ENCODE results near the gene STAB1.

GRCh38 chr3:52524752-52525679 lies 29.9 kb downstream of the STAB1 start:
- TF ChIP-seq MXD4 (CRISPR knock-in tag; IDR thresholded peaks at IDR 0.05) (no peak), ZBTB1 (CRISPR knock-in tag; IDR thresholded peaks at IDR 0.05; ENCODE audit: borderline replicate concordance) (no peak), CTCF (CRISPR knock-in tag; IDR thresholded peaks at IDR 0.05) (no peak), ZNF335 (CRISPR knock-in tag; IDR thresholded peaks at IDR 0.05) (no peak), POLR2A (IDR thresholded peaks at IDR 0.05; ENCODE audit: insufficient read depth in 1 of 2, low read depth in 2 of 2, low read length in 2 of 2) (no peak; a peak in 1 of 4 replicates), RFX1 (IDR thresholded peaks at IDR 0.05) (no peak), ZNF777 (CRISPR knock-in tag; IDR thresholded peaks at IDR 0.05) (no peak), DMAP1 (CRISPR knock-in tag; IDR thresholded peaks at IDR 0.05) (no peak), NFIC (IDR thresholded peaks at IDR 0.05; ENCODE audit: low read length) (no peak), ZNF687 (CRISPR knock-in tag; IDR thresholded peaks at IDR 0.05) (no peak), MAX (IDR thresholded peaks at IDR 0.05) (no peak)

Measured in HepG2 (cell line).